ENCODE results near the gene SDK1. TPM values are rescaled to one million over a fixed set of nuclear protein-coding genes. Genes with fewer than 3 reads are reported as not detected.

The SDK1 gene
- total and polyA plus RNA-seq, 11 donors, result 2.2 to 5.8 (median 3.4) TPM

GRCh38 chr7:3909128-3909527 lies 608.1 kb downstream of the SDK1 start:
- Histone ChIP-seq H3K36me3 (no peaks in the 10 kb centered on the region), H3K4me1 (no peaks in the 10 kb centered on the region), H3K27ac (no peak overlapping the region), H3K4me3 (no peak overlapping the region), H3K27me3 (no peaks in the 10 kb centered on the region), H3K9me3 (no peaks in the 10 kb centered on the region)
- ATAC-seq (no peak), DNase-seq (no peak)
- TF ChIP-seq POLR2A (IDR thresholded peaks at IDR 0.05), result no peak
- TF ChIP-seq, protein P1, sequence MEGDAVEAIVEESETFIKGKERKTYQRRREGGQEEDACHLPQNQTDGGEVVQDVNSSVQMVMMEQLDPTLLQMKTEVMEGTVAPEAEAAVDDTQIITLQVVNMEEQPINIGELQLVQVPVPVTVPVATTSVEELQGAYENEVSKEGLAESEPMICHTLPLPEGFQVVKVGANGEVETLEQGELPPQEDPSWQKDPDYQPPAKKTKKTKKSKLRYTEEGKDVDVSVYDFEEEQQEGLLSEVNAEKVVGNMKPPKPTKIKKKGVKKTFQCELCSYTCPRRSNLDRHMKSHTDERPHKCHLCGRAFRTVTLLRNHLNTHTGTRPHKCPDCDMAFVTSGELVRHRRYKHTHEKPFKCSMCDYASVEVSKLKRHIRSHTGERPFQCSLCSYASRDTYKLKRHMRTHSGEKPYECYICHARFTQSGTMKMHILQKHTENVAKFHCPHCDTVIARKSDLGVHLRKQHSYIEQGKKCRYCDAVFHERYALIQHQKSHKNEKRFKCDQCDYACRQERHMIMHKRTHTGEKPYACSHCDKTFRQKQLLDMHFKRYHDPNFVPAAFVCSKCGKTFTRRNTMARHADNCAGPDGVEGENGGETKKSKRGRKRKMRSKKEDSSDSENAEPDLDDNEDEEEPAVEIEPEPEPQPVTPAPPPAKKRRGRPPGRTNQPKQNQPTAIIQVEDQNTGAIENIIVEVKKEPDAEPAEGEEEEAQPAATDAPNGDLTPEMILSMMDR (IDR thresholded peaks at IDR 0.05), result no peak
- WGBS, 4 donors, result 91 to 96% (median 94%) methylated on average over 6 to 7 of the region's 7 CpGs
- intact Hi-C loops (cut with DNase I), result loop anchor here in 1 of 10 donors (10.0 kb wide), 1 partner anchor 1034 kb away; no protein-coding TSS in a partner anchor

DNA sequence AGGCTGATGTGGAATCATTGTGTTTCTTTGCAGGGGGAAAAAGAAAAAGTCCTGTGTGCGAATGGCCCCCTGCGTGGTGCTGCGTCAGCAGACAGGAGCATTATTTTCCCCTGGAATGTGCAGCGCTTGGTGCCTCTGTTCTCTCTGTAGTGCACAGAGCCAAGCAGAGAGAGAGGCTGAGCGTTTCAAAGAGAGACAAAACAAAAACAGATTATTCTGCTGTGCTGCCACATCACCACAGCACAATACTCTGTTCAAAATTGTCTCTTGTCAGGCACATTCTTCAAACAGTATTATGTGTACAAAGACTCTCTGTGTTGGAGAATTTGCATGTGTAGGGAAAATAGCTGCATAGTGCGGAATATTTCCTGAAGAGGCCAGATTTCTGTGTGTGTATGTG lies 609.0 kb downstream of the SDK1 start:
- TF ChIP-seq, protein P1 (IDR thresholded peaks at IDR 0.05), result no peak
- no peak for TF ChIP-seq POLR2A (IDR thresholded peaks at IDR 0.05)
- WGBS, 4 donors, result 88 to 92% (median 90%) methylated on average over 6 of the region's 6 CpGs
- intact Hi-C loops (cut with DNase I), result no loop called here

DNA sequence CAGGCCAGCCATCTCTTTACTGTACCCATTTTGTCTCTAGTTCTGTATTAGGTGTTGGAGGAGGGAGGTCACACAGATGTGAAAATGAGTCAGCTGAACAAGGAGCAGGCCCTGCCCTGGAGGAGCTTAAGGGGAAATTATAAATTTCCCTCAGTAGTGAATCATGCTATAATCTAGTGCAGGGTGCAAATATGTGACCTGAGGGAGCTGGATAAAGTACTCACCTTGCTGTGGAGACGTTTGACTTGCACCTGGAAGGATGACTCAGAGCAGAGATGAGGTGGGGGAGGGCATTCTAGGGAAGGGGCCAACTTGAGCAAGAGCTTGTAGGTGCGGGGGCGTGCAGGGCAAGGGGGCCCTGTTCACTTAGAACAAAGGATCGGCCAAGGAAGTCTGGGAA lies 610.6 kb downstream of the SDK1 start:
- 80 to 89% (median 85%) methylated on average over 4 of the region's 4 CpGs for WGBS, 4 donors

More for the DNA sequence above, 609.0 kb downstream of the SDK1 start:
- H3K27ac ChIP-seq, result no peak overlapping the region
- H3K9me3 ChIP-seq, result no peaks in the 10 kb centered on the region
- H3K36me3 ChIP-seq, result no peaks in the 10 kb centered on the region
- H3K4me3 ChIP-seq, result no peak overlapping the region
- H3K4me1 ChIP-seq, result no peaks in the 10 kb centered on the region
- no peaks in the 10 kb centered on the region for H3K27me3 ChIP-seq
- DNase-seq (no peak), ATAC-seq (no peak)

GRCh38 chr7:3912291-3912690 lies 611.2 kb downstream of the SDK1 start:
- Histone ChIP-seq H3K27ac (no peak overlapping the region), H3K4me1 (no peaks in the 10 kb centered on the region), H3K36me3 (no peaks in the 10 kb centered on the region), H3K27me3 (no peaks in the 10 kb centered on the region), H3K4me3 (no peak overlapping the region), H3K9me3 (no peaks in the 10 kb centered on the region)
- no peak for DNase-seq
- intact Hi-C loops (cut with DNase I), result no loop called here
- no peak for TF ChIP-seq POLR2A (IDR thresholded peaks at IDR 0.05)
- TF ChIP-seq, protein P1 (IDR thresholded peaks at IDR 0.05), result no peak
- no peak for ATAC-seq
- 82 to 85% (median 85%) methylated on average over 7 of the region's 7 CpGs for WGBS, 4 donors

More for the DNA sequence above, 610.6 kb downstream of the SDK1 start:
- no peak for TF ChIP-seq POLR2A (IDR thresholded peaks at IDR 0.05)
- TF ChIP-seq, protein P1 (IDR thresholded peaks at IDR 0.05), result no peak
- no peaks in the 10 kb centered on the region for H3K27me3 ChIP-seq
- H3K27ac ChIP-seq, result no peak overlapping the region
- intact Hi-C loops (cut with DNase I), result no loop called here
- no peaks in the 10 kb centered on the region for H3K4me1 ChIP-seq
- DNase-seq (no peak), ATAC-seq (no peak)
- no peaks in the 10 kb centered on the region for H3K9me3 ChIP-seq
- H3K36me3 ChIP-seq, result no peaks in the 10 kb centered on the region
- H3K4me3 ChIP-seq, result no peak overlapping the region
